Thyroid gland (tissue), 4 donors: ENCODE data around the gene PREX1. TPM values are rescaled to one million over a fixed set of nuclear protein-coding genes. Genes with fewer than 3 reads are reported as not detected.

Experiments used
- DNase-seq, 2 donors: peaks; one replicate each; pipeline ENCODE4 v3.0.0-alpha.2; 2019
- H3K27ac ChIP-seq, 3 donors: fragments of 200-600 bp; sonication (generic); 1 replicate in 2 of 3; 2 replicates in 1 of 3; pipeline ENCODE4 v1.5.1; 2016 to 2019; ENCODE audit warnings: mild to moderate bottlenecking in 1 of 3, moderate library complexity in 1 of 3
- H3K27me3 ChIP-seq: fragments of 200-600 bp; sonication (generic); one replicate; pipeline ENCODE4 v1.5.1; 2019
- H3K36me3 ChIP-seq, 2 donors: fragments of 200-600 bp; sonication (generic); one replicate each; pipeline ENCODE4 v1.5.1; 2016 to 2019
- H3K4me1 ChIP-seq, 2 donors: fragments of 200-600 bp; sonication (generic); one replicate each; pipeline ENCODE4 v1.5.1; 2017 to 2019
- H3K4me3 ChIP-seq, 3 donors: fragments of 200-600 bp; sonication (generic); replicated peaks in 1 of 3; 1 replicate in 2 of 3; 2 replicates in 1 of 3; pipeline ENCODE4 v1.5.1; 2016; ENCODE audit warnings: mild to moderate bottlenecking in 1 of 3
- H3K9me3 ChIP-seq: fragments of 200-600 bp; sonication (generic); one replicate; pipeline ENCODE4 v1.5.1; 2017
- POLR2A ChIP-seq, 2 donors: fragments of 450-650 bp; IDR thresholded peaks; one replicate each; pipeline ENCODE4 v1.6.1; 2017; ENCODE audit warnings: antibody characterized with exemption in 2 of 2, mild to moderate bottlenecking in 2 of 2, moderate library complexity in 1 of 2
- WGBS, 2 donors: methylation state at CpG; one replicate each; pipeline ENCODE4 v1.1.5; 2017; 5-methylcytosine and 5-hydroxymethylcytosine counted together
- intact Hi-C: fragments of 100-400 bp; cut with DNase I; formaldehyde crosslinking; loops from one replicate; pipeline ENCODE4 v1.15.1; 2023
- total RNA-seq, 4 donors: library from RNA; depleted of rRNA; stranded (reverse); fragments of >200 nt; gene quantifications; one replicate each; pipeline ENCODE4 v1.2.3, GENCODE V29; 2016
- TF ChIP-seq, protein P1 (sequence below), 6 experiments: fragments of 200-600 bp in 3 of 6; fragments of 450-650 bp in 3 of 6; sonication (generic) in 3 of 6; IDR thresholded peaks; one replicate each; pipeline ENCODE4 v1.5.1; 2016 to 2019; ENCODE audit warnings: antibody characterized with exemption in 6 of 6, mild to moderate bottlenecking in 2 of 6, inconsistent platforms in 1 of 6, moderate library complexity in 1 of 6

PREX1 gene
- total RNA-seq, 4 donors from 2014 or later: 10.2 to 42.7 (median 18.7) TPM

DNA sequence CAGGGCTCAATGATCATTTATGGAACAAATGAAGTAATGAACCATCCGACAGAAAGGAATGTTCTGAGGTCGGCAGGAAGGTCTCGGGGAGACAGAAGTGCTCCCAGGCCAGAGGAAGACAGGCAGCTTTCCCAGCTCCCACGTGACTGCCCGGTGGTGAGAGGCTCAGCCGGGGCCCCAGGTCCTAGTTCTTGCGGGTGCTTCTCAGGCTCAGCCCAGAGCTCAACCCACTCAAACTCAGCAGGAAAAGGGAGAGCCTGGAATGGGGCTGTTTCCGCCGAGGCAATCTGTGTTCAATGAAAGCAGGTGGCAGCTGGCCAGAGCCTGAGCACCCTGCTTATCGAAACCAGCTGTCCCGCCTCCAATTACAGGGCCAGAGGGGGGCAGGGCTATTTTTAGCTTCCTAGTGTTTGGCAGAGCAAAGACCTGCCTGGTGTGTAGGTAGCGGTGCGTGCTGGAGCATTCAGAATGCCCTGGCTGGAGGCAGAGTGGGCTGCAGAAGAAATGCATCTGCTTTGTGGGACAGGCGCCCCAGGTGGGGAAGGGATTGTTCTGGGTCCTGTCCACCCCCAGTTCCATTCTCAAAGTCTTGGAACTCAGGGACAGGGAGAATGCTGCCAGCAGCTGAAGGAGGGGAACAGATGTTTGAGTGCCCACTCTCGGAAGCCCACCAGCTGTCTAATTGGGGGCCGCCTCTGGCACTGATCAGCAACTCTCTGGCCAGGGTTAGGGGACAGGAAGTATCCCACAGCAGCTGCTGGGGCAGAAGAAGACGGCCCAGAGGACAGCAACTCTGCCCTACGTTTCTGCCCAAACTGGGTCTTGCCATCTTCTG is 145.1 kb downstream of the PREX1 start:
- H3K36me3 ChIP-seq: peaks cover 0 to 2% of the 10 kb centered on the region in 2 donors
- no peaks in the 10 kb centered on the region for H3K9me3 ChIP-seq
- TF ChIP-seq POLR2A (IDR thresholded peaks at IDR 0.05): peak in 1 of 2 donors; percentile 57
- TF ChIP-seq, protein P1, sequence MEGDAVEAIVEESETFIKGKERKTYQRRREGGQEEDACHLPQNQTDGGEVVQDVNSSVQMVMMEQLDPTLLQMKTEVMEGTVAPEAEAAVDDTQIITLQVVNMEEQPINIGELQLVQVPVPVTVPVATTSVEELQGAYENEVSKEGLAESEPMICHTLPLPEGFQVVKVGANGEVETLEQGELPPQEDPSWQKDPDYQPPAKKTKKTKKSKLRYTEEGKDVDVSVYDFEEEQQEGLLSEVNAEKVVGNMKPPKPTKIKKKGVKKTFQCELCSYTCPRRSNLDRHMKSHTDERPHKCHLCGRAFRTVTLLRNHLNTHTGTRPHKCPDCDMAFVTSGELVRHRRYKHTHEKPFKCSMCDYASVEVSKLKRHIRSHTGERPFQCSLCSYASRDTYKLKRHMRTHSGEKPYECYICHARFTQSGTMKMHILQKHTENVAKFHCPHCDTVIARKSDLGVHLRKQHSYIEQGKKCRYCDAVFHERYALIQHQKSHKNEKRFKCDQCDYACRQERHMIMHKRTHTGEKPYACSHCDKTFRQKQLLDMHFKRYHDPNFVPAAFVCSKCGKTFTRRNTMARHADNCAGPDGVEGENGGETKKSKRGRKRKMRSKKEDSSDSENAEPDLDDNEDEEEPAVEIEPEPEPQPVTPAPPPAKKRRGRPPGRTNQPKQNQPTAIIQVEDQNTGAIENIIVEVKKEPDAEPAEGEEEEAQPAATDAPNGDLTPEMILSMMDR (IDR thresholded peaks at IDR 0.05): no peak
- intact Hi-C loops: loop anchor here (5.0 kb wide), 1 partner anchor 145 kb away; the partner anchor contains the start of gene PREX1
- H3K4me3 ChIP-seq: no peak overlapping the region
- no peaks in the 10 kb centered on the region for H3K27me3 ChIP-seq
- peak; percentile 99 to 100 for DNase-seq
- WGBS, 2 donors: 20 to 23% methylated on average over 15 to 16 of the region's 18 CpGs
- H3K27ac ChIP-seq: peak overlapping the region; percentile 69 to 81 (median 75)
- H3K4me1 ChIP-seq: peaks cover 38 to 52% of the 10 kb centered on the region in 2 donors

DNA sequence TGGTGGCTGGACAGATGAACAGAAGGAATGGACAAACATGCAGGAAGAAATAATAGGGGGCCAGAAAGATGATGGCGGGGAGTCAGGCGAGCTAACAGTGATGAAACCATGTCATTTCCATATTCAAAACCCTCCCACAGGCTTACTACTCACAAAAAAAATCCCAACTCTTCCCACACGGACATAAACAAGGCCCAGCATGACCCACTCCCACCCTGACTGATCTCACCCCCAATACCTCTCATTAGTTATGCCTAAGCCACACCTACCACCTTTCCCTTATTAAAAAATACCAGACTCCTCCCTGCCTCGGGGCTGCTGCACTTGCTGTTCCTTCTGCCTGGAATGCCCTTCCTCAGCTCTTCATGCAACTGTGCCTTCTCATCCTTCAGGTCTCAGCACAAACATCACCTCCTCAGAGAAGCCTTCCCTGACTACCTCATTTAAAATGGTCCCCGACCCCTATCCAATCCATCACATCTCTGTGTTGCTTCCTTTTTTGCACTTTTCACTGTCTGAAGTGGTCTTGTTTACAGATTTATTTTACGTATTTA is 145.8 kb downstream of the PREX1 start:
- H3K4me3 ChIP-seq: no peak overlapping the region
- 72 to 78% methylated on average over 6 of the region's 6 CpGs for WGBS, 2 donors
- H3K27ac ChIP-seq: peak overlapping the region; percentile 69 to 81 (median 75)
- TF ChIP-seq POLR2A (IDR thresholded peaks at IDR 0.05): no peak
- TF ChIP-seq, protein P1 (IDR thresholded peaks at IDR 0.05): no peak
- H3K27me3 ChIP-seq: no peaks in the 10 kb centered on the region
- peaks cover 0 to 2% of the 10 kb centered on the region in 2 donors for H3K36me3 ChIP-seq
- H3K9me3 ChIP-seq: no peaks in the 10 kb centered on the region
- intact Hi-C loops: loop anchor here (5.0 kb wide), 1 partner anchor 145 kb away; the partner anchor contains the start of gene PREX1
- DNase-seq: no peak
- peaks cover 38 to 52% of the 10 kb centered on the region in 2 donors for H3K4me1 ChIP-seq

DNA sequence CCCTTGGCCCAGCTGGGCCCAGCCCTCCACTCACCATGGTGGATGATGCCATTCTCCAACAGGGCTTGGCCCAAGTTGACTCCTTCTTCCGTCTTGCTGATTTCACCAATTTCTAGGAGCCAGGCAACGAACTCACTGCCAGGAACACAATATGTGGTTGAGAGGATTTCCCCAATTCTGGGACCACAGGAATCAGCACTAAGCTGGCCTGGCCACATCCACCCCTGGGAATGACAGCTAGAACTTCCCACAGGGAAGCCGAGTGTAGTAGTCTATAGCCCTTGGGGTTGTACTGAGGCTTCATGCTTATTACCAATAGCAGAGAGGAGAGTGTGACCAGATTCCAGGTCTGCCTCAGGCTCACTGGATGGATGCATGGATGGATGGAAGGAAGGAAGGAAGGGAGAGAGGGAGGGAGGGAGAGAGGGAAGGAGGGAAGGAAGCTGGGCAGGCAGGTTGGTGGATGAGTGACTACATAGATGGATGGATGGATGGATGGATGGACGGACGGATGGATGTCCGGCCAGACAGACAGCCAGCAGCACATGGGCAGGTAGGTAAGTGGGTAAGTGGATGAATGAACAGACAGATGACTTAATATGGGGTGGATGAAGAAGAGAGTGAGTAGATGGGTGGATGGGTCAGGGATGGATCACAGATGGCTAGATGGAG is 146.5 kb downstream of the PREX1 start:
- no peak for DNase-seq
- intact Hi-C loops: loop anchor here (5.0 kb wide), 1 partner anchor 146 kb away; the partner anchor contains the start of gene PREX1
- 81 to 96% methylated on average over 6 of the region's 6 CpGs for WGBS, 2 donors
- Histone ChIP-seq H3K27me3 (no peaks in the 10 kb centered on the region), H3K4me3 (no peak overlapping the region), H3K36me3 (peaks cover 0 to 2% of the 10 kb centered on the region in 2 donors), H3K4me1 (peaks cover 32 to 46% of the 10 kb centered on the region in 2 donors), H3K27ac (no peak overlapping the region), H3K9me3 (no peaks in the 10 kb centered on the region)
- no peak for TF ChIP-seq POLR2A (IDR thresholded peaks at IDR 0.05)
- TF ChIP-seq, protein P1 (IDR thresholded peaks at IDR 0.05): no peak

DNA sequence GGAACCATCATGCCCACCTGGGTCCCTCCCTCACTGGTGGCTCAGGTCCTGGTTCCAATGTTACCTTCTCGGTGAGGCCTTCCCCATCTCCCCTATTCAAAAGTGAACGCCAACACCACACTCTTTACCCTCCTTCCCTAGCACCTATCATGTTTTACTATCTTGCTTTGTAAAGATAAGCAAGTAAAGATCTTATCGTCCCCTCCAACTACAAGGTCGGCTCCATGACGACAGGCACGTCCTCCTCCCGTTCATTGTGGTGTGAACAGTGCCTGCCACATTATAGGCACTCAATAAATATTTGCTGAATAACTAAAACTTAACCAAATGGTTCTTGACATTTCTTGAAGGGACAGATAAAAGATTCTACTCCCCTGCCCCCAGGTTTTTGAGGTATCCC is 147.1 kb downstream of the PREX1 start:
- DNase-seq: no peak
- Histone ChIP-seq H3K27ac (no peak overlapping the region), H3K4me1 (peaks cover 29 to 39% of the 10 kb centered on the region in 2 donors), H3K27me3 (no peaks in the 10 kb centered on the region), H3K36me3 (peaks cover 0 to 2% of the 10 kb centered on the region in 2 donors), H3K4me3 (no peak overlapping the region), H3K9me3 (no peaks in the 10 kb centered on the region)
- TF ChIP-seq POLR2A (IDR thresholded peaks at IDR 0.05): no peak
- TF ChIP-seq, protein P1 (IDR thresholded peaks at IDR 0.05): no peak
- intact Hi-C loops: loop anchor here (5.0 kb wide), 1 partner anchor 147 kb away; the partner anchor contains the start of gene PREX1
- WGBS, 2 donors: 89 to 96% methylated on average over 7 of the region's 7 CpGs
